GM18861 (cell line): ENCODE data around the gene PPM1M.

Source experiments
- ATAC-seq: cut with Tn5 transposase; IDR thresholded peaks from one replicate; pipeline ENCODE4 v1.9.1; 2021; ENCODE audit not compliant: unreplicated experiment

The PPM1M gene

DNA sequence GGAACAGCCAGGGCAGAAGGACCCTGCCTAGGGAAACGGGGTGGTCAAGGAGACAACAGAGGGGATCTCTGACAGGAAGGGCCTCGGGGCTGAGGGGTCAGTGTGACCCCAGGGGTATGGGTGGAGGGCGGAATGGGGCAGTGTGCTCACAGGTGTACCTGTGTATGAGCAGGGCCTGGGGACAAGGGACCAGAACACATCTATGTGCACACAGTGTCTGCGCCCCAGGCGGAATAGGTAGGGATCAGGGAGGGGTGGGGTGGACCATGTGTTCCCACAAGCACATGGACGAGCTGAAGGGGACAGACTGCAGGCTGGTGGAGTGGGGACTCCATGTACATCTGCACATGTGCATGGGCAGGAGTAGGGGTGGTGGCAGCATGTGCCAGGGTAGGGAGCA, 15.1 kb upstream of the PPM1M start:
- no peak for ATAC-seq

- no peak for ATAC-seq
These were observed 14.6 kb upstream of the PPM1M start for GRCh38 chr3:52230889-52231499.

DNA sequence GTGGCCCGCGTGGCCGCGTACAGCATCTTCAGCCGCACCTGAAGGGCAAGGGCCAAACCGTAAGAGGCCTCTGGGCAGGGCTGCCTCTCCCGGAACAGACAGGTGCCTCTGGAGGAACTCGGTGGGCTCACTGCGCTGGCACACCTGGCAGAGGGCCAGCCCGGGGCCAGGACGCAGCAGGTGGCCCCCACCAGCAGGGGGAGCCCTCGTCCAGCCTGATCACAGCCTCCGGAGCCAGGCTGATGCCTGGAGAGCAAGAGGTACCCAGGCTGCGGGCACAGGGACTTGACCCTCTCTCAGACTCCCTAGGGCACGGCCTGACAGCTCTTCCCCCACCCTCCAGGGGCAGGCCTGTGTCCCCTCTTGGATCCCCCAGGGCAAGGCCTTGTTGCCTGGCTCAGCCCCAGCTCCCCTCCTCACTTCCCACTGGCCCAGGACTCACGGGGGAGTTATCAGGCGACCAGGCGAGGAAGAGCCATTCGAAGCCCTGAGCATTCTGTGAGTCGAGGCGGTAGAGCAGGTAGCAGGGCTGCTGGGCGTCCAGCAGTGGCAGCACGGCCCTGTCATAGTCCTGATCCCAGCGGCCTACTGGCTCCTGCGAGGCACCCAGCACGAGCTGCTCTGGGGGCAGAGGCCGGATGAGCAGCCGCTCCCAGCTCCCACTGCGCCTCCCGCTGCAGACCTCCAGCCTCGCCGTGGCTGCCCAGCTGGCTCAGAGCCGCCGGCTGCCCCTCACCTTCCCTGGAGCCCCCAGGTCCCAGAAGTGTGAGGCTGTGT, 13.9 kb upstream of the PPM1M start:
- ATAC-seq, result peak; percentile 48

GRCh38 chr3:52232279-52233107, 13.1 kb upstream of the PPM1M start:
- no peak for ATAC-seq

GRCh38 chr3:52233108-52233591, 12.4 kb upstream of the PPM1M start:
- ATAC-seq, result no peak

DNA sequence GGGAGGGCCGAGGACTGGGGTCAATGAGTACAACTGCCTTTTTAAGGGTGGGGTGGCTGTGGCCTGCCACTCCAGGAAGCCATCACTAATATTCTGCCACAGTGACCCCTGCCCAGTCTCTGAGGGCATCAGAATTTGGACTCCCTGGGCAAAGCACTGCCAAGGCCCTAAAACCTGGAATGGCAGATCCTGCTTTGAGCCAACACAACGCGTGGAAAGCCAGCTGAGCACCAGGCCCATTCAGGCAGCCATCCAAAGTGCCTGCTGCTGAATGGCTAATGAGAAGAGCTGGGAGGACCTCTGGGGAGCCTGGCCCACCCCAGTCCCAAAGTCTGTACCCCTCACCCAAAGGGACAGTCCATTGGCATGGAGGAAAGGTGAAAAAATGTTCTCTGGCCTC, 11.6 kb upstream of the PPM1M start:
- no peak for ATAC-seq

GRCh38 chr3:52234516-52235447, 10.8 kb upstream of the PPM1M start:
- no peak for ATAC-seq

GRCh38 chr3:52236424-52236886, 9.1 kb upstream of the PPM1M start:
- no peak for ATAC-seq

GRCh38 chr3:52237006-52237656, 8.4 kb upstream of the PPM1M start:
- no peak for ATAC-seq

- ATAC-seq, result no peak
These were observed 7.8 kb upstream of the PPM1M start for GRCh38 chr3:52237657-52238172.

GRCh38 chr3:52238193-52238760, 7.3 kb upstream of the PPM1M start:
- no peak for ATAC-seq

GRCh38 chr3:52238761-52239701, 6.5 kb upstream of the PPM1M start, which contains the start of gene TWF2:
TWF2 (minus strand) TSS chr3:52239158; CDS start chr3:52239016, 142 bp downstream.
- peak; percentile 47 for ATAC-seq

DNA sequence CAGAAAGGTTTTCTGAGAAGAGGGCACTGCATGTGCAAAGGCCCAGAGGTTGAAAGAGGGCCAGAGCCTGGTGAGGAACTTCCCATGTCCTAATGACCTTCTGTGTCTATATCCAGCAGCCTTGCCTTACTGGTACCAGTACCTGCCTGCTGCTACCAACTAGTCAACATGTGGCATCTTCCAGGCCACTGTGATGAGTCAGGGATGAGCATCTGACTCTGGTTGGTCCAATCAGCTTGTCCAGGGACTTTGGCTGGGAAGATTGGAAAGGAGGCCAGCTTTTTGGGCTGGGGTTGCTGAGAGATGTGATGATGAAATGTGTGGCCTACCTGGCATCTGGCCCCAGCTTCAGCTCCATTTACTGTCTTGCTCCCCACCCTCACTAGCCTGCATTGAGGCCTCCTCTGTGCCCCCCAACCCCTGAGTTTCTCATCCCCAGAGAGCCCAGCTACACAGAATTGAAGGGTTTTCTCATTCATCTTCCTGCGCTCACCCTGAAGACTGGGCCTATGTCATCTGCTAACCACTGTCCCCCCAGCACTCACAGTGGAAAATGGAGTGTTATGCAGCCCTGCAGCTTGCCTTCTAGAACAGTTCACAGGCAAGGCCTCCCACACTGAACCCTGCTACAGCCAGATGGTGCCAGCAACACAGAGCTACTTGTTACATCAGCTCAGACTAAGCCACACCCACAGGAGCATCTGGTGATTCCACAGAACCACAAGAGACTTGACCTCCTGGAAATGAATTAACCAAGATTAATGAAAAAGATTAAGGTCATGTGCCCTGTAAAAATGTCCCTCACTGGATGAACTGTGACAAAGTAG, 5.3 kb upstream of the PPM1M start:
- ATAC-seq, result peak; percentile 23

- ATAC-seq, result no peak
These were observed 4.6 kb upstream of the PPM1M start for GRCh38 chr3:52240886-52241370.

- ATAC-seq, result no peak
These were observed 3.5 kb upstream of the PPM1M start for GRCh38 chr3:52242039-52242438.

GRCh38 chr3:52243791-52244628, 1.5 kb upstream of the PPM1M start:
- ATAC-seq, result peak; percentile 33
